SU-DHL-6 (cell line): ENCODE results near the gene CFAP99.

ENCODE experiments used
- EZH2phosphoT487 ChIP-seq: fragments of 200-600 bp; sonication (generic), shearing (Covaris generic); conservative IDR thresholded peaks from 2 replicates; pipeline ENCODE4 v1.6.1; 2018; ENCODE audit warnings: mild to moderate bottlenecking, antibody characterized with exemption, low read length, moderate library complexity, mixed read lengths
- TF ChIP-seq, protein P1 (sequence below): fragments of 200-600 bp; sonication (generic); IDR thresholded peaks from one replicate; pipeline ENCODE4 v1.5.1; 2017; ENCODE audit warnings: antibody characterized with exemption, mild to moderate bottlenecking, low read length, moderate library complexity; ENCODE audit not compliant: insufficient read depth, poor library complexity, severe bottlenecking

DNA sequence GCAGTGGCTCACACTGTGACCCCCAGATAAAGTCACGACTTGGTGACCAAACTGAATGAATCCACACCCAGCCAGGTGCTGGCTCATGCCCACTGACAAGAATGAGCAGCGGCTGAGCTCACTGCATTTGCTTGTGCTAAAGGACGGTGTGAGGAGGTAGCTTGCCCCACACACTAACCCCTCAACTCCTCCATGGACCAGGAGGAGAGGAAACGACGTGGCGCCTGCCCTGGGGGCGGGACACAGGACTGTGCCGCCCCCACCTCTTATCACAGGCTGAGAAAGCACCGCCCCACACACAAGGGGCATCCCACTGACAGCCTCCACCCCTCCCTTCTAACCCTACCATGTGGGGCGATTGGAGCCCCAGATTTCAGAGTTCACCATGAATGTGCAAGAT, 43.3 kb upstream of the CFAP99 start:
- TF ChIP-seq, protein P1, sequence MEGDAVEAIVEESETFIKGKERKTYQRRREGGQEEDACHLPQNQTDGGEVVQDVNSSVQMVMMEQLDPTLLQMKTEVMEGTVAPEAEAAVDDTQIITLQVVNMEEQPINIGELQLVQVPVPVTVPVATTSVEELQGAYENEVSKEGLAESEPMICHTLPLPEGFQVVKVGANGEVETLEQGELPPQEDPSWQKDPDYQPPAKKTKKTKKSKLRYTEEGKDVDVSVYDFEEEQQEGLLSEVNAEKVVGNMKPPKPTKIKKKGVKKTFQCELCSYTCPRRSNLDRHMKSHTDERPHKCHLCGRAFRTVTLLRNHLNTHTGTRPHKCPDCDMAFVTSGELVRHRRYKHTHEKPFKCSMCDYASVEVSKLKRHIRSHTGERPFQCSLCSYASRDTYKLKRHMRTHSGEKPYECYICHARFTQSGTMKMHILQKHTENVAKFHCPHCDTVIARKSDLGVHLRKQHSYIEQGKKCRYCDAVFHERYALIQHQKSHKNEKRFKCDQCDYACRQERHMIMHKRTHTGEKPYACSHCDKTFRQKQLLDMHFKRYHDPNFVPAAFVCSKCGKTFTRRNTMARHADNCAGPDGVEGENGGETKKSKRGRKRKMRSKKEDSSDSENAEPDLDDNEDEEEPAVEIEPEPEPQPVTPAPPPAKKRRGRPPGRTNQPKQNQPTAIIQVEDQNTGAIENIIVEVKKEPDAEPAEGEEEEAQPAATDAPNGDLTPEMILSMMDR = no peak
- no peak for TF ChIP-seq EZH2phosphoT487
